GM13976 (cell line): ENCODE data around the gene DAPL1.

Source experiments
- DNase-seq: peaks from one replicate; pipeline ENCODE4 v3.0.0; 2012; ENCODE audit warnings: low spot score
- CTCF ChIP-seq: IDR thresholded peaks from 2 replicates; pipeline ENCODE4 v1.5.1; 2012; ENCODE audit warnings: borderline replicate concordance, mild to moderate bottlenecking; ENCODE audit not compliant: insufficient read depth; ENCODE audit errors: extremely low read depth, missing control alignments, control extremely low read depth
- in situ Hi-C: fragments of 300-500 bp; cut with MboI; formaldehyde crosslinking; loops from one replicate; pipeline ENCODE4 v1.12.0; 2022; ENCODE audit warnings: low sequenced_read_pairs, mixed read lengths, inconsistent platforms; ENCODE audit not compliant: unreplicated experiment

Gene DAPL1, protein sequence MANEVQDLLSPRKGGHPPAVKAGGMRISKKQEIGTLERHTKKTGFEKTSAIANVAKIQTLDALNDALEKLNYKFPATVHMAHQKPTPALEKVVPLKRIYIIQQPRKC

DNA sequence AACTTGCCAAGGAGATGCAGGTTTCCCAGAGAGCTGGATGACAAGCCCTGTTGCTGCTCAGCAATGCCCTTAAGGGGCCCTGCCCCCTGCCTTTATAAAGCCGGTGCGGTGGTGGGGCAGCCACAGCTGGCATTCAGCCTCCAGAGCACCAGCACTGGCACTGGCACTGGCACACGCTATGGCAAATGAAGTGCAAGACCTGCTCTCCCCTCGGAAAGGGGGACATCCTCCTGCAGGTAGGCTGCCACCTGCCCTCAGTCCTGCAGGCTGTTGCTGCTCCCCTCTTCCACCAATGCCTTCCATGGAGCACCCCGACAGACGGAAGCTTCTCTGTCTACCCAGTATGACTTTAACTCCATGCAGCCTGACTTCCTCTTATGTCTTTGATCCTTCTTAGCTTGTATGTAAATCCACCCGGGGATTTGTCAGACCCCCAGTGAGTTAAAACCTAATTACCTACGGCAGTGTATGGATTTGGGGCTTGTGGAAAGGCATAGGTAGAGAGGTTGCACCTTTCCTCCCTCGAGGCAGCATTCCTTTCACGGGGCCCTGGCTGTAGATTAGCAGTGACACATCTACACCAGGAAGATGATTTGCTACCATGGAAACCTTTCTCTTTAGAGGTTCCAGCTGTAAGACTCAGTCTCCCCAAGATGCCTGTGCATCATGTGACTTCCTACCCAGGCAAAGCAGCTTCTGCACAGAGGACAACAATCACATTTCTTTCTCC, at the start of gene DAPL1:
Gene DAPL1, plus strand, starts transcription at position 123 of the 730 bp plus-strand sequence. Its CDS starts 56 bp downstream, at position 179.
- DNase-seq, result no peak
- TF ChIP-seq CTCF, result no peak

DNA sequence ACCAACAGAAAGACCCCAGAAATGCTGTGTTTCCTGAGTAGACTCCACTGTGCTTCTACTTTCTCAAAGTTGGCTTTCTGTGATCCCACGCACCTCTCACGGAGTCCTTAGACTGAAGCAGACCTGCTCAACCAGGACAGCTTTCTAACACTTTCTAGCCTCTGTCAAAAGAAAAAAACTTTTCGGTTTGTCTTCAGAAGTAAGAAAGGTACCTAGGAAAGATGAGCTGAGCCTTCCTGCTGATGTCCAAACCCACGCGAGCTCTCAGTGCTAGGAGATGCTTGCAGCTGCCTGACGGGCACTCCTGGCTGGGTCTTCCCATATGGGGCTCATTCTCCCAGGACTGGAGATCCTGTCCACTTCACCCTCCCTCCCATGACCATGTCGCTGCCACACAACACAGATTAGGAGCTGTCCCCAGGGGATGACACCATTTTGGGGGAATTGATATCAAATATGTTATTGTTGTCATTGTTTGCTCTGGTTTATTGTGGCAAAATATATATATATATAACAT, 49.2 kb upstream of the DAPL1 start:
- in situ Hi-C loops, result loop anchor here (10.0 to 25.0 kb wide), 3 partner anchors 284 to 721 kb away; partner anchors contain the start of genes CCDC148 and PKP4
- TF ChIP-seq CTCF, result no peak
- DNase-seq, result no peak

More for the DNA sequence above, at the start of gene DAPL1:
- in situ Hi-C loops, result no loop called here

- no peak for DNase-seq
- in situ Hi-C loops, result loop anchor here (10.0 to 25.0 kb wide), 3 partner anchors 284 to 722 kb away; partner anchors contain the start of genes CCDC148 and PKP4
- TF ChIP-seq CTCF, result no peak
Measured at GRCh38 chr2:158746488-158746887, 48.6 kb upstream of the DAPL1 start.

DNA sequence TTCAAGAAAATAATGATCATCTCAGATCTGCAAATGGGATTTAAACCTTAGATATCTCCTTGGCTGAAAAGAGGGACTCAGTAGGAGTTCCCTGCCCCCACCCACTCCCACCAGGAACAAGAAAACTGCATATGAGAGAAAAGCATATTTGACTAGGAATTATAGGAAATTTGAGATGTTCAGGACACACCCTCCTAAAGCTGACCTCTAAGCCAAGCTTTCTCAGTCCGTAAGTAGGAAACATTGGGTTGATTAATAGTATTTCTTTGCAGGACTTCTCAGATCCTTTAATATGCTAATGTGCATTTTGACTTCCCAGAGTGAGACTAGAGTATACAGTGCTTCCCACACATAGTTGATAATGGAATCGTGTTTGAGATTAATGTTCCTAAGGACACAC, 47.8 kb upstream of the DAPL1 start:
- in situ Hi-C loops, result loop anchor here (10.0 to 25.0 kb wide), 3 partner anchors 285 to 722 kb away; partner anchors contain the start of genes CCDC148 and PKP4
- no peak for DNase-seq
- no peak for TF ChIP-seq CTCF

GRCh38 chr2:158748926-158749590, 46.1 kb upstream of the DAPL1 start:
- no peak for DNase-seq
- in situ Hi-C loops, result loop anchor here (10.0 to 25.0 kb wide), 3 partner anchors 287 to 724 kb away; partner anchors contain the start of genes CCDC148 and PKP4
- no peak for TF ChIP-seq CTCF

GRCh38 chr2:158750458-158751125, 44.5 kb upstream of the DAPL1 start:
- no peak for TF ChIP-seq CTCF
- in situ Hi-C loops, result no loop called here
- DNase-seq, result no peak
